GM19324 (cell line): ENCODE measurements around the gene KIF1A.
"Not testable (repeated sequence)": the region's sequence is repeated elsewhere in the genome, so short reads cannot be mapped to it uniquely, and the experiment has no call there.

ENCODE experiments used
- ATAC-seq: cut with Tn5 transposase; IDR thresholded peaks from one replicate; pipeline ENCODE4 v1.9.1; 2021; ENCODE audit warnings: mild to moderate bottlenecking, moderate library complexity; ENCODE audit not compliant: unreplicated experiment, low FRiP score

Gene KIF1A

DNA sequence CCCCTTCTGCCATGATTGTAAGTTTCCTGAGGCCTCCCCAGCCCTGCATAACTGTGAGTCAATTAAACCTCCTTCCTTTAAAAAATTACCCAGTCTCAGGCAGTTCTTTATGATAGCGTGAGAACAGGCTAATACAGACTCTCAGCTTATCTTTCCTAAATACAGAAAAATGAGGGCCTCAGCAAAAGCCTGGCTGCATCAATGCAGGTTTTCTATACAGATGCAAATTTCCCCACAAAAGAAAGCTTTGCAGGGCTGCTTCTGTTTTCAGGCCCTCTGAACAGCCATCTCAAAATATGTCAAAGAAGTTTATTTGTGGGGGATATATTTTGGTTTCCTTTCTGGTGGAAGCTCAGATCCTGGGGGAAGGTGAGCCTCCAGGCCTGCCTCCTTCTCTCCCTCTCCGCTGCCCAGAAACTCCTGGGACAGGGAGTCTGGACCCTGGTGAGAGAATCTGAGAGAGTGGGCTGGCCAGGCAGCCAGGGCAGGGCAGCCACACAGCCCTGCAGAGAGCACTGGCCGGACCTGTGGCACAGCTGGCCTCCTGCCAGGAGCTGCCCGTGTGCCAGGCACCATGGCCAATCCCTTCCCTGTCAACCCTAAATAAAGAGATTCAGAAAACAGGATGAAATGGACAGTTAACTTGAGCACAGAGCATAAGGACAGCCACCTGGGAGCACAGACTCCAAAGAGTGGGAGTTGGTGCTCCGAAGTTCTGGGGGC lies 27.0 kb upstream of the KIF1A start:
- no peak for ATAC-seq

DNA sequence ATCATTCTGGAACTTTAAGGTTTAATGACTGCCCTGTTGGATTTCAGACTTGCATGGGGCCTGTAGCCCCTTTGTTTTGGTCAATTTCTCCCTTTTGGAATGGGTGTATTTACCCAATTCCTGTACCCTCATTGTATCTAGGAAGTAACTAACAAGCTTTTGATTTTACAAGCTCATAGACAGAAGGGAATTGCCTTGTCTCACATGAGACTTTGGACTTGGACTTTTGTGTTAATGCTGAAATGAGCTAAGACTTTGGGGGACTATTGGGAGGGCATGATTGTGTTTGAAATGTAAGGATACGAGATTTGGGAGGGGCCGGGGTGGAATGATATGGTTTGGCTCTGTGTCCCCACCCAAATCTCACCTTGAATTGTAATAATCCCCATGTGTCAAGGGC lies 26.3 kb upstream of the KIF1A start:
- ATAC-seq, result not testable (repeated sequence)

DNA sequence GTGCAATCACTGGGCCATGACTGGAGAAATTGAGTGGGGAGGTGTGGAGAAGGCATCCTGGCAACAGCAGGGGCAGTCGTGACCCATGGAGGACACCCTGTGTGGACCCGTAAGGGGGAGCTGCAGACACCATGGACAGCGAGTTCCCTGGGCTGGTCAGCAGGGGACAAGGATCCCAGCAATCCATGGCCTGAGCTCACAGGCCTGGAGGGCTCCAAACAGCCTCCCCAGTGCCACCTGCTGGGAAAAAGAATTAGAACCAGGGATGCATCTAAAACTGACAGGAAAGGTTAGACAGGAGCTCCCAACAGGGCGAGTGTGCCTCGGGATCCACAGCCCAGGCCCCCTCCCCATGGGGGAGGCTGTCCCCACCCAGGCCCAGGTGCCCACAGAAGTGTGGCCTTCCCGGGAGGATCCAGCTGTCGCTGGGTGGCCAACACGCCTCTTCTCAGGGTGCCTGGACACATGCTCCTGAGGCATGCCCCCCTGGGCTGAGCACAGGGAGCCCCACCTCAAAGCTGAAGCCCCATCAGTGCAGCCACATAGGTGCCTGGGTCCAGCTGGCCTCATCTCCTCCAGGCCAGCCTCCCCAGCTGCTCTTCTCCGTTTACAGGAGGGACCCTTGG lies 20.5 kb upstream of the KIF1A start:
- no peak for ATAC-seq

GRCh38 chr2:240839152-240840143 lies 19.4 kb upstream of the KIF1A start:
- ATAC-seq, result no peak

- no peak for ATAC-seq
These were observed 17.6 kb upstream of the KIF1A start for GRCh38 chr2:240837621-240838020.

GRCh38 chr2:240836781-240837467 lies 16.9 kb upstream of the KIF1A start:
- ATAC-seq, result no peak

GRCh38 chr2:240835528-240835927 lies 15.5 kb upstream of the KIF1A start:
- no peak for ATAC-seq

GRCh38 chr2:240834377-240834975 lies 14.5 kb upstream of the KIF1A start:
- ATAC-seq, result no peak

- no peak for ATAC-seq
These were observed 13.8 kb upstream of the KIF1A start for GRCh38 chr2:240833724-240834285.

DNA sequence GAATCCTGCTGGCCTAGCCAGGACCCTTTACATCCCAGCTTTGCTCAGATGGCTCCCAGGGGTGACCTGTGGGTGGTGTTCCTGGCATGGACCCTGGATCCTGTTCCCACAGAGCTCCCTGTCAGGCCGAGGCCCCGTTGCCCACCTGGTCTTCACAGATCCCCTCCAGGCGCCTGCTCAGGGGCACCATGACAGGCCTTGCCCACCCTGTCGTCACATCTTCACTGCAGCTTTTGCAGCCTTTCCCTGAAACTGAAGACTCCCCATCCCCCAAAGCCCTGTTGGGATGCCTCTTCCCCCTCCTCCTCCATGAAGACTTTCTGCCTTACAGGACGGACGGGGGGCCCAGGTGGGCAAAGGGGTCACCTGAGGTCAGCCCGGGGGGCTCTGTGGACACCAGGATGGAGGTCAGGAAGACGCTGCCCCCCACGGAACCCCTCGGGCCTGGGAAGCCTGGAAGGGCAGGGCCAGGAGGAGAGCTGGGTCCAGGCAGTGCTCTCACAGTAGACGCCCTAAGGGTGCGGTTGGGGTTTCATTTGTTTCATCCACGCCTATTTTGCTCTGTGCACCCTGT lies 13.0 kb upstream of the KIF1A start:
- no peak for ATAC-seq

DNA sequence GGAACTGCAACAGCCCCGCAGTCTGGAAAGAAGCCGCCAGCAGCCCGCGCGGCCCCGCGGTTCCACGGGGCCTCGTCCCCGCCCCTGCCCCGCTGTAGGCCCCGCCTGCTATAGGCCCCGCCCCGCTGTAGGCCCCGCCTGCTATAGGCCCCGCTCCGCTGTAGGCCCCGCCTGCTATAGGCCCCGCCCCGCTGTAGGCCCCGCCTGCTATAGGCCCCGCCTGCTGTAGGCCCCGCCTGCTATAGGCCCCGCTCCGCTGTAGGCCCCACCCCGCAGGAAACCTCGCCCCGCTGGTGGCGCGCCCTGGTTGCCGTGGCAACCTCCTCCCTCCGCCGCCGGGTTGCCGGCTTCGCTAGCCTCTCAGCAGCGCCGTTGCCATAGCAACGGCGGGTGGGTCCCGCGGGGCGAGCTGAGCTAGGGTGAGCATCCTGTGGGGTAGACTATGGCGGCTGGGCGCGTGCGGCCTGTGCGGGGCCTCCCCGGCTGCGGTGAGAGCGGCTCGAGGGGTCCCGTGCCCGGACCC lies 12.2 kb upstream of the KIF1A start:
- ATAC-seq, result peak; percentile 72

DNA sequence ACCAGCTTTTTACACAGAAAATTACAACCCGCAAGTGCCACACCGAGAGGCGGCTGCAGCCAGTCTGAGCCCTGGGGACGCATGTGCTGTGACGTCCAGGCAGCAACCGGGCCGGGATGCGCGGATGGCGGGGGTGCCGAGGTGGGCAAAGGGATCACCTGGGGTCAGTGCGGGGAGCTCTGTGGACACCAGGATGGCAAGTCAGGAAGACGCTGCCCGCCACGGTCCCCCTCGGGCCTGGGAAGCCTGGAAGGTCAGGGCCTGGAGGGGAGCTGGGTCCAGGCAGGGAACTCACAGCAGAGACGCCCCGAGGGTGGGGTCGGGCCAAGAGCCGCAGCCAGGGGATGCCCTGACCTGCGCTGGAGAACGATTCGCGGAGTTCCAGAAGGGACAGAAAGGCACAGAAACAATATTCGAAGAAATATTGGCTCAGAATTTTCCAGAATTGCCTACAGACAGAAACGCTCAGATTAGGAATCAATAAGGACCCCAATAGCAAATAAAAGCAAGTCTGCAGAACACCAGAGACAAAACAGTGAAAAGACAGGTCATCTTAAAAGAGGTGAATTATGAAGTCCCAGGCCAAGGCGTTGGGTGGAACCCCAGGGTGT lies 11.7 kb upstream of the KIF1A start:
- no peak for ATAC-seq

DNA sequence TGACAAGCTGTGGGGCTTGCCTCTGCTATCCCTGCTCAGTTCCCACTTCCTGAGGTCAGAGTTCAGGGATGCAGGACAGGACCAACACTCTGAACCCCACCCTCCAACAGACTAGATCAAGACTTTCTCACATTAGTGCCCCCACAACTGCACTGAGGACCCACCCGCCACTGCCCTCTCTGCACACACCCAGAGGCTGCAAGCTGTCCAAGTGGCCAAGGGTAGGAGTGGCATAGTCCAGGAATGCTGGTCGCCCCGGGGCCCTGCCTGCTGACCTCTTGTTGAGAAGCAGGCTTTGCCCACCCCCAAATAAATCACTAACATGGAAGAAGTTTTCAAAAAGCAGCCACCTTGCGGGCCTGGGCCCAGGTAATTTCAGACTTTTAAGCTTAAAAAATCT lies 5.5 kb upstream of the KIF1A start:
- ATAC-seq, result no peak

GRCh38 chr2:240823449-240824336 lies 3.7 kb upstream of the KIF1A start:
- ATAC-seq, result no peak

DNA sequence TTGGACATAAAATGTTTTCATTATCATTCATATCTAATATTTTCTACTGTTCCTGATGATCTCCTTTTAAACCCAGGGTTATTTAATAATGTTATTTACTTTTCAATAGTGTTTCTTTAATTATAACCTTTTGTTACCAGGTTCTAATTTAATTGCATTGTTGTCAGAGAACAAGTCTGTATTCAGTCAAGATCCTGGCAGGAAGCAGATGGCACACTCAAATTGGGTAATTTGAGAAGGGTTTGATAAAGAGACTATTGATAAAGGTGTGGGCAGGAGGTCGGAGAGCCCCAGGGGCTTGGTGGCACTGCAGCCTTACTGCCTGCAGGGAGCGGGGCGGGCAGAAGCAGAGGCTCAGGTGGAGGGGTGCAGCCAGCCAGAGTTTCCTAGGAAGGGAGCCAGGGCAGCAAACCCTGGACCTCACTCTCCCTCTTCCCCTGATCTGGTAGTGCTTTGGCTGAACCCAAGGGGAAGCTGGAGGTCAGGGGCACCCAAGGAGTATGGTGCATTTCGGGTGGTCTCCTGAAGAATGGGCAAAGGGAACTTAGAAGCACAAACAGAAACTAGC lies 2.3 kb upstream of the KIF1A start:
- no peak for ATAC-seq

DNA sequence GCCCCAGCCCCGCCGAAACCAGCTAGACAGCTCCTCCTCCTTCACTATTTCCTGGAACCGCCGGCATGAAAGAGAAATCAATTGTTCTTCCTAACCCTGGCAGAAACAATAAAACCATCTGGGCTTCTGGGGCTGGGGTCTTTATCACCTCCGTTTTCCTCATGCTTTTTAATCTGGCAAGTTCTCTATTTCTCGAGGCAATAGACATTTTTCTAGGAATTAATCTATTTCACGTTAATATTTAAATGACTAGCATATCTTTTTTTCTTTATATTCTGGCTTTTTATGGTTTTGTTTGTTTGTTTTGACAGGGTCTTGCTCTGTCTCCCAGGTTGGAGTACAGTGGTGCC lies 1.4 kb upstream of the KIF1A start:
- ATAC-seq, result no peak

GRCh38 chr2:240820607-240821428 lies 799 bp upstream of the KIF1A start:
- no peak for ATAC-seq
